Measurements from ENCODE around the gene GNMT.

GNMT gene

GRCh38 chr6:42978487-42978838, 17.9 kb downstream of the GNMT start:
- TF ChIP-seq EZH2phosphoT487 (IDR thresholded peaks at IDR 0.05; ENCODE audit: borderline replicate concordance) = no peak
- no peak for TF ChIP-seq CTCF (conservative IDR thresholded peaks at IDR 0.05; ENCODE audit: low read length)
- Histone ChIP-seq H3K4me1 (ENCODE audit: insufficient read depth, low read length, poor library complexity, severe bottlenecking) (peaks cover 15% of the 10 kb centered on the region), H3K9me2 (replicated peaks; ENCODE audit: low read depth, low read length) (no peaks in the 10 kb centered on the region), H3F3A (ENCODE audit: low read depth) (no peaks in the 10 kb centered on the region), H3K9ac (ENCODE audit: low read depth, low read length, poor library complexity, severe bottlenecking) (peak overlapping the region; percentile 87), H4K20me1 (ENCODE audit: insufficient read depth, low read length, poor library complexity, severe bottlenecking) (peaks cover 3% of the 10 kb centered on the region), H3K27me3 (ENCODE audit: insufficient read depth, low read length, poor library complexity, severe bottlenecking) (no peaks in the 10 kb centered on the region), H3K79me2 (ENCODE audit: insufficient read depth, low read length) (peaks cover 13% of the 10 kb centered on the region), H2AFZ (ENCODE audit: low read length) (peak overlapping the region; percentile 78; the same call in 1 of the 2 replicates), H3K4me3 (ENCODE audit: low read length, poor library complexity, severe bottlenecking) (peak overlapping the region; percentile 89), H3K9me3 (ENCODE audit: insufficient read depth, low read depth, low read length) (no peaks in the 10 kb centered on the region), H3K4me2 (ENCODE audit: low read depth, low read length, poor library complexity, severe bottlenecking) (peak overlapping the region; percentile 97), H3K36me3 (ENCODE audit: insufficient read depth, low read length) (no peaks in the 10 kb centered on the region)

- no peaks in the 10 kb centered on the region for H3F3A ChIP-seq (ENCODE audit: low read depth)
- H3K9me3 ChIP-seq (ENCODE audit: insufficient read depth, low read depth, low read length) = no peaks in the 10 kb centered on the region
- no peaks in the 10 kb centered on the region for H3K36me3 ChIP-seq (ENCODE audit: insufficient read depth, low read length)
- TF ChIP-seq EZH2phosphoT487 (IDR thresholded peaks at IDR 0.05; ENCODE audit: borderline replicate concordance) (no peak), CTCF (conservative IDR thresholded peaks at IDR 0.05; ENCODE audit: low read length) (no peak)
- no peaks in the 10 kb centered on the region for H3K27me3 ChIP-seq (ENCODE audit: insufficient read depth, low read length, poor library complexity, severe bottlenecking)
- H3K4me1 ChIP-seq (ENCODE audit: insufficient read depth, low read length, poor library complexity, severe bottlenecking) = peaks cover 19% of the 10 kb centered on the region
- peaks cover 13% of the 10 kb centered on the region for H3K79me2 ChIP-seq (ENCODE audit: insufficient read depth, low read length)
- peaks cover 3% of the 10 kb centered on the region for H4K20me1 ChIP-seq (ENCODE audit: insufficient read depth, low read length, poor library complexity, severe bottlenecking)
- peak within 1 kb of the TSS; percentile 89 for H3K4me3 ChIP-seq (ENCODE audit: low read length, poor library complexity, severe bottlenecking)
- peak within 1 kb of the TSS; percentile 78 for H2AFZ ChIP-seq (ENCODE audit: low read length)
- no peaks in the 10 kb centered on the region for H3K9me2 ChIP-seq (replicated peaks; ENCODE audit: low read depth, low read length)
- peak within 1 kb of the TSS; percentile 97 for H3K4me2 ChIP-seq (ENCODE audit: low read depth, low read length, poor library complexity, severe bottlenecking)
- H3K9ac ChIP-seq (ENCODE audit: low read depth, low read length, poor library complexity, severe bottlenecking) = peak within 1 kb of the TSS; percentile 87
Observed at GRCh38 chr6:42978839-42979522, 18.4 kb downstream of the GNMT start, which contains the start of gene PEX6. Gene PEX6 (minus strand): TSS chr6:42979181. CDS start chr6:42979150, 31 bp downstream.

- H3K9ac ChIP-seq (ENCODE audit: low read depth, low read length, poor library complexity, severe bottlenecking) = peak overlapping the region; percentile 87
- peaks cover 15% of the 10 kb centered on the region for H3K79me2 ChIP-seq (ENCODE audit: insufficient read depth, low read length)
- H3K4me2 ChIP-seq (ENCODE audit: low read depth, low read length, poor library complexity, severe bottlenecking) = peak overlapping the region; percentile 97
- TF ChIP-seq EZH2phosphoT487 (IDR thresholded peaks at IDR 0.05; ENCODE audit: borderline replicate concordance) (no peak), CTCF (conservative IDR thresholded peaks at IDR 0.05; ENCODE audit: low read length) (no peak)
- H2AFZ ChIP-seq (ENCODE audit: low read length) = peak overlapping the region; percentile 78
- H3K4me1 ChIP-seq (ENCODE audit: insufficient read depth, low read length, poor library complexity, severe bottlenecking) = peaks cover 19% of the 10 kb centered on the region
- no peaks in the 10 kb centered on the region for H3F3A ChIP-seq (ENCODE audit: low read depth)
- no peaks in the 10 kb centered on the region for H3K9me3 ChIP-seq (ENCODE audit: insufficient read depth, low read depth, low read length)
- no peaks in the 10 kb centered on the region for H3K27me3 ChIP-seq (ENCODE audit: insufficient read depth, low read length, poor library complexity, severe bottlenecking)
- H3K9me2 ChIP-seq (replicated peaks; ENCODE audit: low read depth, low read length) = no peaks in the 10 kb centered on the region
- H3K4me3 ChIP-seq (ENCODE audit: low read length, poor library complexity, severe bottlenecking) = peak overlapping the region; percentile 89
- no peaks in the 10 kb centered on the region for H3K36me3 ChIP-seq (ENCODE audit: insufficient read depth, low read length)
- peaks cover 3% of the 10 kb centered on the region for H4K20me1 ChIP-seq (ENCODE audit: insufficient read depth, low read length, poor library complexity, severe bottlenecking)
Observed at GRCh38 chr6:42979523-42980177, 19.1 kb downstream of the GNMT start.
